ENCODE data around the gene MAMSTR.

The MAMSTR gene

GRCh38 chr19:48746738-48747575 lies 27.4 kb upstream of the MAMSTR start, which contains the start of gene IZUMO1:
TSS of gene IZUMO1 (minus strand) at chr19:48746909. CDS start at chr19:48745859, 1,050 bp downstream.
- peak; percentile 84 for DNase-seq (ENCODE audit: low read depth, low spot score)

- no peak for DNase-seq (ENCODE audit: low read depth, low spot score)
Observed at GRCh38 chr19:48746110-48746509, 26.6 kb upstream of the MAMSTR start.

- no peak for DNase-seq (ENCODE audit: low read depth, low spot score)
Observed at GRCh38 chr19:48745208-48745995, 25.9 kb upstream of the MAMSTR start.

- DNase-seq (ENCODE audit: low read depth, low spot score): no peak
Observed at GRCh38 chr19:48742096-48742495, 22.6 kb upstream of the MAMSTR start.

- no peak for DNase-seq (ENCODE audit: low read depth, low spot score)
Observed at GRCh38 chr19:48741129-48741999, 21.8 kb upstream of the MAMSTR start.

GRCh38 chr19:48740164-48740972 lies 20.8 kb upstream of the MAMSTR start, which contains the start of gene RASIP1:
TSS of gene RASIP1 (minus strand) at chr19:48740610. CDS start at chr19:48740282, 328 bp downstream.
- DNase-seq (ENCODE audit: low read depth, low spot score): no peak

GRCh38 chr19:48739404-48740163 lies 20.1 kb upstream of the MAMSTR start:
- DNase-seq (ENCODE audit: low read depth, low spot score): no peak

GRCh38 chr19:48738557-48739403 lies 19.3 kb upstream of the MAMSTR start:
- no peak for DNase-seq (ENCODE audit: low read depth, low spot score)

GRCh38 chr19:48737360-48737998 lies 18.0 kb upstream of the MAMSTR start:
- no peak for DNase-seq (ENCODE audit: low read depth, low spot score)

DNA sequence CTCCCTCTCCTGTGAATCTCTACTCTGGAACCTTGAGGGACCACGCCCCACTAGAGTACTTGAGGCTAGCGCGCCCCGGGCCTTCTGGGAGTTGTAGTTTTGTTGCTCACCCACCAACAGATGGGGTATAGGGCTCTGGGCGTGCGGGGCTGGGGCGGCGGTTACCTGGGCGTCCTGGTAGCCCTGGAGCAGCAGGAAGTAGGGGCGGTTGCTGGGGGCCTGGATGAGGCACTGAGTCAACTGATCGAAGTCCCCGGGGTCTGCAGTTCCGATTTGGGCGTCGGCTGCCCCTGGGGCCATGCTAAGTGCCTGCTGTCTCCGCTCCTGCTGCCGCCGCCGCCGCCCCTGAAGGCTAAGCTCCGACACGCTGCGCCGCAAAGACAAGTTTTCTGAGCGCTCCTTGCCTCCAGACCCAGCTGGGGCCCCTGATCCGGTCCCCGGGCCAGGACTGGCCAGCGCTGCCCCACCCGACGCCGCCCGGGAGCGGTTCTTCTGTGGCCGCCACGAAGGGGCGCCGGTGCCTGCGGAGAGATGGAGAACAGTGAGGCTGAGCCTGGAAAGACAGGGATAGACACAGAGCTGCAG lies 15.6 kb upstream of the MAMSTR start:
- DNase-seq (ENCODE audit: low read depth, low spot score): no peak

DNA sequence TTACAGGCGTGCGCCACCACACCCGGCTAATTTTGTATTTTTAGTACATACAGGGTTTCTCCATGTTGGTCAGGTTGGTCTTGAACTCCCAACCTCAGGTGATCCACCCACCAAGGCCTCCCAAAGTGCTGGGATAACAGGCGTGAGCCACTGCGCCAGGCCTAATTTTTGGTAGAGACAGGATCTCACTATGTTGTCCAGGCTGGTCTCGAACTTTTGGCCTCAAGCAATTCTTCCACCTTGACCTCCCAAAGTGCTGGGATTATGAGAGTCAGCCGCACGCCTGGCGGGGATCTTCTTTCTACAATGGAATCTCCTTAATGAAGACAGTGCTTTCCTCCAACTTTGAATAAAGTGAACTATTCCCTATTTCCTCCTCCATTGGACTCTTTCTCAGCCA lies 15.1 kb upstream of the MAMSTR start:
- DNase-seq (ENCODE audit: low read depth, low spot score): no peak

GRCh38 chr19:48731452-48731851 lies 11.9 kb upstream of the MAMSTR start:
- DNase-seq (ENCODE audit: low read depth, low spot score): no peak

- DNase-seq (ENCODE audit: low read depth, low spot score): no peak
Observed at GRCh38 chr19:48728911-48729664, 9.6 kb upstream of the MAMSTR start.

DNA sequence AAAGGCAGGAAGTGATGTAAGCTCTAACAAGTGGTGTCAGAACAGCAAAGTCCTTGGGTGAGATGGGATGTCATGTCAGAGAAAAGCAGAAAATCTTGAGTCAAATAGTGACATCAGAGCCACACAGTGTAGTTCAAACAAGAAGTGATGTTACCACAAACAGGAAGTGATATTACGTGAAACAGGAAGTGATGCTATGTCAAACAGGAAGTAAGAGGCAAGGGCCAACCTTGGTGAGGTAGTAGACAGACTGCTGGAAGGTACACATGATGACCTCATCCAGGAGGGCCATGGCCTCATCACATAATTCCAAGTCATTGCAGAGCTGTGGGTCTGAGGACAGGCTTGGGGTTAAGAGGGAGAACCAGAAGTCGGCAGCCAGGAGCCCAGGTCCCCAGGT lies 7.0 kb upstream of the MAMSTR start:
- no peak for DNase-seq (ENCODE audit: low read depth, low spot score)

GRCh38 chr19:48724796-48725753 lies 5.5 kb upstream of the MAMSTR start:
- DNase-seq (ENCODE audit: low read depth, low spot score): no peak

- DNase-seq (ENCODE audit: low read depth, low spot score): no peak
Observed at GRCh38 chr19:48722196-48722708, 2.7 kb upstream of the MAMSTR start.
